Astrocyte of the spinal cord (primary cell): ENCODE results near the gene PTPRU.

ENCODE experiments used
- DNase-seq: peaks from one replicate; pipeline ENCODE4 v3.0.0; 2011; ENCODE audit warnings: low read depth, low spot score
- H3K4me3 ChIP-seq: 2 replicates; pipeline ENCODE4 v1.5.1; 2011; ENCODE audit warnings: low read depth, mild to moderate bottlenecking, low read length, moderate library complexity
- CTCF ChIP-seq: IDR thresholded peaks from 2 replicates; pipeline ENCODE4 v1.5.1; 2012; ENCODE audit warnings: low read depth, mild to moderate bottlenecking, low read length, inconsistent platforms
- in situ Hi-C: cut with HindIII; loops from 2 replicates; pipeline ENCODE4 v1.10.0; 2017; ENCODE audit warnings: low sequenced_read_pairs

The PTPRU gene

DNA sequence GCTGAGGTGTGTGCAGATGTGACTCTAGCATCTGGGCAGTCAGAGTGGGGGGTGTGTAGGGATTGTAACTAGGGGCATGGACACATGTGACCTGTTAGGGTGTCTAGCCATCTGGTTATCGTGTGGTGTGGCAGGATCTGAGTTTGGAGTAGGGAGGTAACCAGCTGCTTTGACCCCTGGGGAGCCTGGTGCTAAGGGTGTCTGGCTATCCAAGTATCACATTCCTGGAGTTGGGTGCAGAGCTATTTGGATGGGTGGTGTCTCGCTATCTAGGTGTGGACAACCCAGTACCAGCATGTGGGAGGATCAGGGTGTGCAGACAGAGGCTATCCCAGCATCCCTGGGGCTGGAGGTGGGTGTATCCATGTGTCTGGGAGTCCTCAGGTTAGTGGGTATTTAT, 4.7 kb downstream of the PTPRU start:
- DNase-seq = no peak
- no peak for TF ChIP-seq CTCF
- in situ Hi-C loops = loop anchor here (25.0 kb wide), 3 partner anchors 146 to 1671 kb away; partner anchors contain the start of gene SDC3
- H3K4me3 ChIP-seq = no peak overlapping the region

GRCh38 chr1:29243023-29243870, 6.9 kb downstream of the PTPRU start:
- TF ChIP-seq CTCF = no peak
- H3K4me3 ChIP-seq = no peak overlapping the region
- DNase-seq = no peak
- in situ Hi-C loops = loop anchor here (25.0 kb wide), 3 partner anchors 144 to 1669 kb away; partner anchors contain the start of gene SDC3

DNA sequence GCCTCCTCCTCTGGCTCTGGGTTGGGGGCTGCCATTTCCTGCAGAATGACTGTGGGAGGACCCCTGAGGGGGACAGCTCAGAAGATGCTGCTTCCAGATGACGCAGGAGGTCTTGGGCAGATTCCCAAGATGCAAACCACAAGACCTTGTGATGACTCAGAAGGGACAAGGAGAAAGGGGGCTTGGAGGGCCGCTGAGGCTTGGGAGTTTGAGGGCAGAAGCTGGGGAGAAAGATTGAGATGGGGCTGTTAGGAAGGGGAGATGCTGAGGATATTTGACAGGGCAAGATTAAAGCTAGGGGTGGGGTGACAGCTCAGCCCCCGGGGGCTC, 7.5 kb downstream of the PTPRU start:
- in situ Hi-C loops = loop anchor here (25.0 kb wide), 3 partner anchors 143 to 1668 kb away; partner anchors contain the start of gene SDC3
- peak; percentile 83 for DNase-seq
- H3K4me3 ChIP-seq = no peak overlapping the region
- TF ChIP-seq CTCF = no peak

GRCh38 chr1:29245261-29245660, 8.9 kb downstream of the PTPRU start:
- no peak overlapping the region for H3K4me3 ChIP-seq
- no peak for TF ChIP-seq CTCF
- in situ Hi-C loops = loop anchor here (25.0 kb wide), 3 partner anchors 142 to 1667 kb away; partner anchors contain the start of gene SDC3
- DNase-seq = no peak

GRCh38 chr1:29245876-29246275, 9.6 kb downstream of the PTPRU start:
- in situ Hi-C loops = loop anchor here (25.0 kb wide), 3 partner anchors 141 to 1666 kb away; partner anchors contain the start of gene SDC3
- DNase-seq = peak; percentile 36
- peak; percentile 69 for TF ChIP-seq CTCF
- no peak overlapping the region for H3K4me3 ChIP-seq

DNA sequence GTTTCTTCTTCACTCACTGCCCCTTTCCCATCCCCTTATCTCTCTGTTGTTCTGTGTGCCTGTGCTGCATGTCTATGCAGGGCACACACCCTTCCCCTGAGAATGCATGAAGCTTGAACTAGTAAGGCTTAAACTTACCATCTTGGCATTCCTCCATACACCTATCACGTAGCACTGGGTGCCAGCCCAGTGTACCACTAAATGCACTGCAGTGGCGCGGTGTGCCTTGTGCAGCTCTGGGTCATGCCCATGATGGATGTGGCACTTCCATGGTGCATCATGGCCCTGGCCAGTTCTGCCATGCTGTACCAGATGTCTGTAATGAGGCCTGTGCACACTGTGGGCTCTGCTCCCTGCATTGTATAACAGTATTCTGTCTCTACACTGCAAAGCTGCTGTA, 10.7 kb downstream of the PTPRU start:
- in situ Hi-C loops = loop anchor here (25.0 kb wide), 3 partner anchors 140 to 1665 kb away; partner anchors contain the start of gene SDC3
- DNase-seq = no peak
- H3K4me3 ChIP-seq = no peak overlapping the region
- no peak for TF ChIP-seq CTCF
